DOHH2 (cell line): ENCODE data around the gene PTPRT.

Source experiments
- H3F3A ChIP-seq: fragments of 200-600 bp; sonication (generic), shearing (Covaris generic); 2 replicates; pipeline ENCODE4 v1.6.0; 2016; ENCODE audit warnings: antibody characterized with exemption, mild to moderate bottlenecking; ENCODE audit not compliant: control insufficient read depth, insufficient read depth
- H3K27ac ChIP-seq: fragments of 200-600 bp; sonication (generic); 2 replicates; pipeline ENCODE4 v1.5.1; 2014; ENCODE audit warnings: low read depth, mild to moderate bottlenecking, low read length, moderate library complexity
- H3K27me3 ChIP-seq: fragments of 200-600 bp; sonication (generic); 2 replicates; pipeline ENCODE4 v1.6.1; 2014; ENCODE audit warnings: mild to moderate bottlenecking, low read length, mixed read lengths; ENCODE audit not compliant: control insufficient read depth
- H3K36me3 ChIP-seq: fragments of 200-600 bp; sonication (generic); 2 replicates; pipeline ENCODE4 v1.6.1; 2014; ENCODE audit warnings: mild to moderate bottlenecking, low read length, moderate library complexity, mixed read lengths; ENCODE audit not compliant: control insufficient read depth
- H3K4me1 ChIP-seq: fragments of 200-600 bp; sonication (generic); 2 replicates; pipeline ENCODE4 v1.6.1; 2014; ENCODE audit warnings: mild to moderate bottlenecking, low read length, mixed read lengths; ENCODE audit not compliant: control insufficient read depth
- H3K4me2 ChIP-seq: fragments of 200-600 bp; sonication (generic); 2 replicates; pipeline ENCODE4 v1.6.0; 2014; ENCODE audit warnings: mild to moderate bottlenecking, low read length, moderate library complexity
- H3K4me3 ChIP-seq: fragments of 200-600 bp; sonication (generic); 2 replicates; pipeline ENCODE4 v1.5.1; 2014; ENCODE audit warnings: mild to moderate bottlenecking, low read length, mixed read lengths
- H3K79me2 ChIP-seq: fragments of 200-600 bp; sonication (generic); 2 replicates; pipeline ENCODE4 v1.6.1; 2014; ENCODE audit warnings: mild to moderate bottlenecking, low read length, mixed read lengths; ENCODE audit not compliant: control insufficient read depth
- H3K9me2 ChIP-seq: fragments of 200-600 bp; sonication (generic); replicated peaks from 2 replicates; pipeline ENCODE4 v1.6.1; 2014; ENCODE audit warnings: mild to moderate bottlenecking, low read length, mixed read lengths; ENCODE audit not compliant: control insufficient read depth
- H3K9me3 ChIP-seq: fragments of 200-600 bp; sonication (generic); 2 replicates; pipeline ENCODE4 v1.6.1; 2014; ENCODE audit warnings: antibody characterized with exemption, low read length, mixed read lengths; ENCODE audit not compliant: control insufficient read depth, insufficient read depth
- H4K20me1 ChIP-seq: fragments of 200-600 bp; sonication (generic); 2 replicates; pipeline ENCODE4 v1.6.0; 2014; ENCODE audit warnings: low read depth, mild to moderate bottlenecking, antibody characterized with exemption, low read length, moderate library complexity; ENCODE audit not compliant: control insufficient read depth, insufficient read depth
- EZH2phosphoT487 ChIP-seq: fragments of 200-600 bp; sonication (generic); IDR thresholded peaks from 2 replicates; pipeline ENCODE4 v1.6.1; 2017; ENCODE audit warnings: borderline replicate concordance, mild to moderate bottlenecking, antibody characterized with exemption, low read length, moderate library complexity, mixed read lengths
- TF ChIP-seq, protein P1 (sequence below): fragments of 200-600 bp; sonication (generic); IDR thresholded peaks from one replicate; pipeline ENCODE4 v1.5.1; 2014; ENCODE audit warnings: antibody characterized with exemption, mild to moderate bottlenecking, low read depth, low read length; ENCODE audit not compliant: poor library complexity, severe bottlenecking

The PTPRT gene

GRCh38 chr20:42875581-42875980 lies 314.1 kb downstream of the PTPRT start:
- Histone ChIP-seq H3F3A (no peaks in the 10 kb centered on the region), H3K27me3 (no peaks in the 10 kb centered on the region), H3K27ac (no peak overlapping the region), H4K20me1 (no peaks in the 10 kb centered on the region), H3K9me2 (no peaks in the 10 kb centered on the region), H3K4me2 (no peak overlapping the region), H3K9me3 (no peaks in the 10 kb centered on the region), H3K36me3 (no peaks in the 10 kb centered on the region), H3K4me1 (no peaks in the 10 kb centered on the region), H3K4me3 (no peak overlapping the region), H3K79me2 (no peaks in the 10 kb centered on the region)
- TF ChIP-seq, protein P1, sequence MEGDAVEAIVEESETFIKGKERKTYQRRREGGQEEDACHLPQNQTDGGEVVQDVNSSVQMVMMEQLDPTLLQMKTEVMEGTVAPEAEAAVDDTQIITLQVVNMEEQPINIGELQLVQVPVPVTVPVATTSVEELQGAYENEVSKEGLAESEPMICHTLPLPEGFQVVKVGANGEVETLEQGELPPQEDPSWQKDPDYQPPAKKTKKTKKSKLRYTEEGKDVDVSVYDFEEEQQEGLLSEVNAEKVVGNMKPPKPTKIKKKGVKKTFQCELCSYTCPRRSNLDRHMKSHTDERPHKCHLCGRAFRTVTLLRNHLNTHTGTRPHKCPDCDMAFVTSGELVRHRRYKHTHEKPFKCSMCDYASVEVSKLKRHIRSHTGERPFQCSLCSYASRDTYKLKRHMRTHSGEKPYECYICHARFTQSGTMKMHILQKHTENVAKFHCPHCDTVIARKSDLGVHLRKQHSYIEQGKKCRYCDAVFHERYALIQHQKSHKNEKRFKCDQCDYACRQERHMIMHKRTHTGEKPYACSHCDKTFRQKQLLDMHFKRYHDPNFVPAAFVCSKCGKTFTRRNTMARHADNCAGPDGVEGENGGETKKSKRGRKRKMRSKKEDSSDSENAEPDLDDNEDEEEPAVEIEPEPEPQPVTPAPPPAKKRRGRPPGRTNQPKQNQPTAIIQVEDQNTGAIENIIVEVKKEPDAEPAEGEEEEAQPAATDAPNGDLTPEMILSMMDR, result no peak
- no peak for TF ChIP-seq EZH2phosphoT487

DNA sequence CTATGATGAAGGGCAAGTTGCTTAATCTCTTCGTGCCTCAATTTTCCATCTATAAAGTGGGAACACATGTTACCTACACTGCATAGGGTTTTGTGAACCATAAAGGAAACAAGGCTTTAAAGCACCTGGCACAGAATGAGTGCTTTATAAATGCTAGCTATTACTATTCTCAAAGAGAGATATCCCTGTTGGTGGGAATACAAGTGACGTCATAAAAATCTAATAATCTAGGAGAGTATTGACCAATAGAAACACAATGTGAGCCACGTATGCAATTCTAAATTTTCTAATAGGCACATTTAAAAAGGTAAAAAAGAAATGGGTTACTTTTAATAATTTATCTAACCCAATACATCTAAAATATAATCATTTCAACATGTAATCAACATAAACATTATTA lies 316.4 kb downstream of the PTPRT start:
- H3K27ac ChIP-seq, result no peak overlapping the region
- H4K20me1 ChIP-seq, result no peaks in the 10 kb centered on the region
- TF ChIP-seq, protein P1, result no peak
- no peak for TF ChIP-seq EZH2phosphoT487
- no peaks in the 10 kb centered on the region for H3K27me3 ChIP-seq
- no peaks in the 10 kb centered on the region for H3K79me2 ChIP-seq
- H3K4me3 ChIP-seq, result no peak overlapping the region
- H3K36me3 ChIP-seq, result no peaks in the 10 kb centered on the region
- H3K9me3 ChIP-seq, result no peaks in the 10 kb centered on the region
- no peaks in the 10 kb centered on the region for H3K9me2 ChIP-seq
- H3K4me2 ChIP-seq, result no peak overlapping the region
- no peaks in the 10 kb centered on the region for H3F3A ChIP-seq
- no peaks in the 10 kb centered on the region for H3K4me1 ChIP-seq

GRCh38 chr20:42864116-42864515 lies 325.6 kb downstream of the PTPRT start:
- TF ChIP-seq, protein P1, result no peak
- no peak for TF ChIP-seq EZH2phosphoT487
- Histone ChIP-seq H3K9me2 (no peaks in the 10 kb centered on the region), H3K4me2 (no peak overlapping the region), H4K20me1 (no peaks in the 10 kb centered on the region), H3K27me3 (no peaks in the 10 kb centered on the region), H3K36me3 (no peaks in the 10 kb centered on the region), H3K4me3 (no peak overlapping the region), H3K9me3 (no peaks in the 10 kb centered on the region), H3K27ac (no peak overlapping the region), H3K4me1 (no peaks in the 10 kb centered on the region), H3K79me2 (no peaks in the 10 kb centered on the region), H3F3A (no peaks in the 10 kb centered on the region)

GRCh38 chr20:42862446-42862845 lies 327.3 kb downstream of the PTPRT start:
- Histone ChIP-seq H3K4me1 (no peaks in the 10 kb centered on the region), H3K9me3 (no peaks in the 10 kb centered on the region), H3K4me2 (no peak overlapping the region), H3K36me3 (no peaks in the 10 kb centered on the region), H3K27me3 (no peaks in the 10 kb centered on the region), H4K20me1 (no peaks in the 10 kb centered on the region), H3K9me2 (no peaks in the 10 kb centered on the region), H3K4me3 (no peak overlapping the region), H3K79me2 (no peaks in the 10 kb centered on the region), H3F3A (no peaks in the 10 kb centered on the region), H3K27ac (no peak overlapping the region)
- TF ChIP-seq EZH2phosphoT487, result no peak
- TF ChIP-seq, protein P1, result no peak
